Measurements from ENCODE around the gene CD72.

The CD72 gene, protein sequence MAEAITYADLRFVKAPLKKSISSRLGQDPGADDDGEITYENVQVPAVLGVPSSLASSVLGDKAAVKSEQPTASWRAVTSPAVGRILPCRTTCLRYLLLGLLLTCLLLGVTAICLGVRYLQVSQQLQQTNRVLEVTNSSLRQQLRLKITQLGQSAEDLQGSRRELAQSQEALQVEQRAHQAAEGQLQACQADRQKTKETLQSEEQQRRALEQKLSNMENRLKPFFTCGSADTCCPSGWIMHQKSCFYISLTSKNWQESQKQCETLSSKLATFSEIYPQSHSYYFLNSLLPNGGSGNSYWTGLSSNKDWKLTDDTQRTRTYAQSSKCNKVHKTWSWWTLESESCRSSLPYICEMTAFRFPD

DNA sequence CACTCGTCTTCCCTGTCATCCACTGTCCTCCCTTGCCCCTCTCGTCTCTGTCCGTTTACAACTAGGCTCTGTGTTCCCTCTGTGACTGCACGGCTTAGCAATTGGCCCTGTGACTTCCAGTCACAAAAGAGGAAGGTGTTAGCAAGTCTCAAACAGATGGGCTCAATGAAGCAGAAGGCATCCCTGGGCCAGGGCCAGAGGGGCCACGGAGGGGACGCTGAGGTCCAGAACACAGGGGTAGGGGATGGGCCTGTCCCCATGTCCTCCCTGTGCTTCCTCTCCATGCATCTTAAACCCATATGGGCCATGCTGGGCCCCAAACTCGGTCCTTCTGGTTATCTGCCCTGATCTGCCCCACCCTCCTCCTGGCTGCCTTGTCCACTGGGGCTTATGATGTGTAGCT lies at the start of gene CD72:
CD72 (minus strand) TSS at position 89 of the 403 bp plus-strand sequence. CDS start 110 bp downstream, outside the sequence.
- peaks cover 0 to 4% of the 10 kb centered on the region in 2 donors for H3K27me3 ChIP-seq (ENCODE audit: control insufficient read depth in 1 of 2, insufficient read depth in 2 of 2, low read length in 2 of 2)
- H3K27ac ChIP-seq (ENCODE audit: low read depth, low read length): peak within 1 kb of the TSS; percentile 45
- H3K4me3 ChIP-seq (ENCODE audit: low read depth in 1 of 2, low read length in 2 of 2): peak within 1 kb of the TSS; percentile 42 to 52
- H3K4me1 ChIP-seq (ENCODE audit: insufficient read depth, low read length): peaks cover 12% of the 10 kb centered on the region
- H3K36me3 ChIP-seq (ENCODE audit: insufficient read depth, low read length): no peaks in the 10 kb centered on the region
- no peak within 1 kb of the TSS for H3K9ac ChIP-seq (ENCODE audit: low read length)
- no peaks in the 10 kb centered on the region for H3K9me3 ChIP-seq (ENCODE audit: low read length)

DNA sequence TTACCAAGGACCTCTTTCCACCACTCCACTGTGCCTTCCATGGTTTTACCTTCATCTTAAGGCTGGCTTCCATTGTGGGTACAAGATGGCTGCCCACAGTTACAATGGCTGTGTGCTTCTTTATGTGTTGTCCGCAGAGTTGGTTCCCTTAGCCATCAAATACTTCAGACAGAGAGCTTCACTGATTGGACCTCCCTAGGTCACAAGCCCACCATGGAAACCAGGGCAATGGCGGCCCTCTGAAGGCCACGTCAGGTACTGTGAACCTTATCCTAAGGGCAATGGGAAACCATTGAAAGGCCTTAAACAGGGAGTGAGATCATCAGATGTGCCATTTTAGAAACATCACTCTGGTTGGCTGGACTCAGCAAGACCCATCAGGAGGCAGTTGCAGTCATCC lies 49.7 kb upstream of the CD72 start:
- H3K4me3 ChIP-seq (ENCODE audit: low read depth in 1 of 2, low read length in 2 of 2): no peak overlapping the region
- H3K27ac ChIP-seq (ENCODE audit: low read depth, low read length): no peak overlapping the region
- H3K27me3 ChIP-seq (ENCODE audit: control insufficient read depth in 1 of 2, insufficient read depth in 2 of 2, low read length in 2 of 2): no peaks in the 10 kb centered on the region
- no peaks in the 10 kb centered on the region for H3K36me3 ChIP-seq (ENCODE audit: insufficient read depth, low read length)
- no peaks in the 10 kb centered on the region for H3K9me3 ChIP-seq (ENCODE audit: low read length)
- no peak overlapping the region for H3K9ac ChIP-seq (ENCODE audit: low read length)
- H3K4me1 ChIP-seq (ENCODE audit: insufficient read depth, low read length): peaks cover 9% of the 10 kb centered on the region

DNA sequence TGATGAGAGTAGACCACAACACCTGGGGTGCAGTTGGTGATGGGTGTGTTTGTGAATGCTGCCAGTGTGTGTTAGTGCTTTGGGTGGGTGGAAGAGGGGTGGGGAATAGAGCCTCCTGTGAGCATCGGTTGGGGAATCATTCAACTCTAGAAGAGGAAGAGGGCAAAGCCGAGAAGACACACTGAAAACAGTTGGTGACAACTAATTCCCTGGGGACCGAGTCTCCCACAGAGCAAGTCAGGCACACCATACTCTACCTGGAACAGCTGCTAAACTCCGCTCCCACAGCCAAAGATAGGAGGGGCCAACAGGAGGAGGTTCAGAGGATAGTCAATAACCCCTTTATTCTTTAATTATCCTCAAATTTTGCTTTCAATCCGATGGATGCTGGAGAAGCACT lies 48.3 kb upstream of the CD72 start:
- no peaks in the 10 kb centered on the region for H3K36me3 ChIP-seq (ENCODE audit: insufficient read depth, low read length)
- no peaks in the 10 kb centered on the region for H3K27me3 ChIP-seq (ENCODE audit: control insufficient read depth in 1 of 2, insufficient read depth in 2 of 2, low read length in 2 of 2)
- no peak overlapping the region for H3K27ac ChIP-seq (ENCODE audit: low read depth, low read length)
- peaks cover 19% of the 10 kb centered on the region for H3K4me1 ChIP-seq (ENCODE audit: insufficient read depth, low read length)
- H3K9me3 ChIP-seq (ENCODE audit: low read length): no peaks in the 10 kb centered on the region
- no peak overlapping the region for H3K9ac ChIP-seq (ENCODE audit: low read length)
- H3K4me3 ChIP-seq (ENCODE audit: low read depth in 1 of 2, low read length in 2 of 2): no peak overlapping the region

DNA sequence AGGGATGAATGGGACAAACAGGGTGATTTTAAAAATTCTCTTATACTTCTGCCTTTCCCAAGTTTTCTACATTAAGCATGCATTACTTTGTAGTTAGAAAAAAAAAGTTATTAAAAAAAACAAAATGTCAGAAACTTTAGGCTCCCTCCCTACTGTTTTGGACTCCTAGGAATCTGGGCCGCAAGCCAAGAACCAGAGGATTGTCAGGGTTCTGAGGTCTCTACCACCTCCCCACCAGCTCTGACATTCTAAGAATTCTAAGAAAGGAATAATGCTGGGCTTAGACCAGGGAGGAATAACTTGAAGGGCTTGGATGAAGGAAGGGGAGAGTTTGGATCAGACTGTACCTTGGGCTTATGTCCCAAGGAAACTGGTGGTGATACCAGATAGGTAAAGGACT lies 47.8 kb upstream of the CD72 start:
- Histone ChIP-seq H3K36me3 (ENCODE audit: insufficient read depth, low read length) (peaks cover 4% of the 10 kb centered on the region), H3K27me3 (ENCODE audit: control insufficient read depth in 1 of 2, insufficient read depth in 2 of 2, low read length in 2 of 2) (no peaks in the 10 kb centered on the region), H3K4me3 (ENCODE audit: low read depth in 1 of 2, low read length in 2 of 2) (no peak overlapping the region), H3K9me3 (ENCODE audit: low read length) (no peaks in the 10 kb centered on the region), H3K4me1 (ENCODE audit: insufficient read depth, low read length) (peaks cover 19% of the 10 kb centered on the region), H3K9ac (ENCODE audit: low read length) (no peak overlapping the region), H3K27ac (ENCODE audit: low read depth, low read length) (no peak overlapping the region)

DNA sequence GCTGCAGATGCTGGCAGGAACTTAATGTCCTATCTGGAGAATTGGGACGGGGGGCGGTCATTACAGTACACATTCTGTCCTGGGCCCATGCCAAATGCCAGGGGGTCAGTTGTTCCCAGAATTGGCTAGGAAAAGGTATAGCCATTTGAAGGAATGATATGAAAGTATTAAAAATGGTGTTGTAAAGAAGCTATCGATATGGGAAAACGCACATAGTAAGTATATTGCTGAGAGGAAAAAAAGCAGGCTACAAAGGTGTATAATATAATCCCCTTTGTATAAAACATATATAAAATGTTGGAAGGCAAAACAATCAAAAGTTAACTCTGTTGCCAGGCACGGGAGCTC lies 47.2 kb upstream of the CD72 start:
- Histone ChIP-seq H3K9me3 (ENCODE audit: low read length) (no peaks in the 10 kb centered on the region), H3K27ac (ENCODE audit: low read depth, low read length) (peak overlapping the region; percentile 76), H3K27me3 (ENCODE audit: control insufficient read depth in 1 of 2, insufficient read depth in 2 of 2, low read length in 2 of 2) (no peaks in the 10 kb centered on the region), H3K36me3 (ENCODE audit: insufficient read depth, low read length) (peaks cover 10% of the 10 kb centered on the region), H3K4me1 (ENCODE audit: insufficient read depth, low read length) (peaks cover 25% of the 10 kb centered on the region), H3K4me3 (ENCODE audit: low read depth in 1 of 2, low read length in 2 of 2) (peak overlapping the region; percentile 25 to 59), H3K9ac (ENCODE audit: low read length) (no peak overlapping the region)

DNA sequence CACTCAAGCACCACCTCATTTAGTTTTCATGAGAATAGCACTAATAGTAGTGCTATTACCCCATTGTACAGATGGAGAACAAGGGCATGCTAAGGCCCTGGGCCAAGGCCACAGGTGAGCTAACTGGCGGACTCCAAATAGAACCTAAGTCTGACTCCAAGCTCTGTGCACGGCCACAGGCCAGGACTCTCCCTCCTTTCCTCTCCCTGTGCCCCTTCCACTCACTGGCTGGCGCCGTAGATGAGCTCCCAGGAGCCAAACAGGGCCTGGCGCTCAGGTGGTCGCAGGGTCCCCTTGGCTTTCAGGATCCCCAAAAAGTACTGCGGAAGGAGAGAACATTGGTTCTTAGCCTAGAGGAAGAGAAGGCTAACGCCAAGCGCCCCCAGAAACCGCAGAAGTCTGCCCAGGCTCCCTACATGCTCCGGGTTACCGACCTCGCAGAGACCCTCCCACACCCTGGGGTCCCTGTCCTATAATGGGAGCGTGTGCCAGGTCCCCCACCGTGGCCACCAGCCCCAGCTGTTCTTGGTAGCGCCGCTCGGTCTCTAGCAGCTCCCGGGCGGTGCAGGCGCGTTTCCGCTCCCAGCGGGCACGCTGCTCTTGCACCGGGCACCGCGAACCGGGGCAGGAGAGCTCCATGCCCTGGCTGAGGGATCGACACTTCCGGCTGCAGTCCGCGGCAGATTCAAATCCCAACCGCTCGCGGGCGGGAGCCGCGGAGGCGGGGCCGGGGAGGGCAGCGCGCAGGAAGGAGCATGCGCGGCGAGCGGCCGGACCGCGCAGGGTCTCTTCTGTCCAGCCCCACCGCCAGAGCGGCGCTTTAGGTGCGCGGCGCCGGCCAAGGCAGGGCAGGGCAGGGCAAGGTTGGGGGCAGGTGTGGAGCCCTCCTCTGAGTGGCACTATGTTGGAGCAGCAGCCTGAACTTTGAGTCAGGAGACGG lies 46.6 kb upstream of the CD72 start, which contains the start of gene ARHGEF39:
ARHGEF39 (minus strand) TSS at position 665 of the 940 bp plus-strand sequence; CDS start at position 639, 26 bp downstream.
- Histone ChIP-seq H3K36me3 (ENCODE audit: insufficient read depth, low read length) (peaks cover 17% of the 10 kb centered on the region), H3K9ac (ENCODE audit: low read length) (peak within 1 kb of the TSS; percentile 54), H3K27ac (ENCODE audit: low read depth, low read length) (peak within 1 kb of the TSS; percentile 76), H3K9me3 (ENCODE audit: low read length) (no peaks in the 10 kb centered on the region), H3K4me3 (ENCODE audit: low read depth in 1 of 2, low read length in 2 of 2) (peak within 1 kb of the TSS; percentile 25 to 59), H3K4me1 (ENCODE audit: insufficient read depth, low read length) (peaks cover 31% of the 10 kb centered on the region), H3K27me3 (ENCODE audit: control insufficient read depth in 1 of 2, insufficient read depth in 2 of 2, low read length in 2 of 2) (no peaks in the 10 kb centered on the region)

DNA sequence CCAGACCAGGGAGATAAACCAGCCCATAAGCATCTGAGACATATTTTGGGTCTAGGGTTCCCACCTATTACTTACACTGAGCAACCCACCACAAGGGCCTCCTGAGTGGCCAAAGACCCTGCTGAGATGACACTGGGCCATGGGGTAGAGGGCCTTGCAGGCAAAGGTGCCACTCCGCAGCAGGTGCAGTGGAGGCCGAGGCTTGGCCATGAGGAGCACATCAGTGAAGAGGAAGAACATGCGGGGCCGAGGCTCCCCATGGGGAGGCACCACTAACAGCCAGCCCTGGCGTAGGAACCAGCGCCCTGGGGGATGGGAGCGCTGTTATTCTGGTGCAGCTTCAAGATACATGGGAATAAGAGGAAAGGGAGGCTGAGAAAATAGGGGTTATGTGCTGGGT lies 44.2 kb upstream of the CD72 start:
- Histone ChIP-seq H3K9me3 (ENCODE audit: low read length) (no peaks in the 10 kb centered on the region), H3K27ac (ENCODE audit: low read depth, low read length) (peak overlapping the region; percentile 92), H3K4me3 (ENCODE audit: low read depth in 1 of 2, low read length in 2 of 2) (no peak overlapping the region), H3K4me1 (ENCODE audit: insufficient read depth, low read length) (peaks cover 41% of the 10 kb centered on the region), H3K27me3 (ENCODE audit: control insufficient read depth in 1 of 2, insufficient read depth in 2 of 2, low read length in 2 of 2) (no peaks in the 10 kb centered on the region), H3K9ac (ENCODE audit: low read length) (no peak overlapping the region), H3K36me3 (ENCODE audit: insufficient read depth, low read length) (peaks cover 17% of the 10 kb centered on the region)

DNA sequence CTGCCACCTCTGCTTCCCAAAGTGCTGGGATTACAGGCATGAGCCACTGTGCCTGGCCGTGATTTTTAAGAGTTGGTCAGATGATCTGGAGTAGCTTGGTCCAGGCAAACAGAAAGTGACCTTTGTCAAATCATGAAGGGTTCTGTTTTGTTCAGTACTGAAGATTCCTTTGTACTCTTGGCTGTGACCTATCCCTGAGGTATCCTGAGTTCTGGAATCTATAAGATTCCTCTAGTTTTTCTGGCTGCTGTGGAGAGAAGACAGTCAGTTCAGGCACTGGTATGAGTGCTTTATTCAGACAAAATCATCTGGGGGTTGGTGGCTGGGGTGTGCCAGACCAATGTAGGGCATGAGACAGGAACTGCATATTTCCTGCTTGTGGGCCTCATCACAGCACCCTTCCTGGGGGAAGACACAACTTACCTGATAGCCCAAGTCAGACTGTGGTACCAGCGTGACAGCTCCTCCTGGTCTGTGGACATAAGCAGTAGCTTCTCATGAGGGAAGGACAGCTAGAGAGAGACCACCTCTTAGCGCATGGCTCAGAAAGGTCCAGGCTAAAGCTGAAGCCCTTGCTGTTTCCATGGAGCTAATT lies 43.6 kb upstream of the CD72 start:
- no peak overlapping the region for H3K9ac ChIP-seq (ENCODE audit: low read length)
- H3K4me1 ChIP-seq (ENCODE audit: insufficient read depth, low read length): peaks cover 41% of the 10 kb centered on the region
- peaks cover 17% of the 10 kb centered on the region for H3K36me3 ChIP-seq (ENCODE audit: insufficient read depth, low read length)
- no peak overlapping the region for H3K4me3 ChIP-seq (ENCODE audit: low read depth in 1 of 2, low read length in 2 of 2)
- no peaks in the 10 kb centered on the region for H3K27me3 ChIP-seq (ENCODE audit: control insufficient read depth in 1 of 2, insufficient read depth in 2 of 2, low read length in 2 of 2)
- no peaks in the 10 kb centered on the region for H3K9me3 ChIP-seq (ENCODE audit: low read length)
- peak overlapping the region; percentile 92 for H3K27ac ChIP-seq (ENCODE audit: low read depth, low read length)

DNA sequence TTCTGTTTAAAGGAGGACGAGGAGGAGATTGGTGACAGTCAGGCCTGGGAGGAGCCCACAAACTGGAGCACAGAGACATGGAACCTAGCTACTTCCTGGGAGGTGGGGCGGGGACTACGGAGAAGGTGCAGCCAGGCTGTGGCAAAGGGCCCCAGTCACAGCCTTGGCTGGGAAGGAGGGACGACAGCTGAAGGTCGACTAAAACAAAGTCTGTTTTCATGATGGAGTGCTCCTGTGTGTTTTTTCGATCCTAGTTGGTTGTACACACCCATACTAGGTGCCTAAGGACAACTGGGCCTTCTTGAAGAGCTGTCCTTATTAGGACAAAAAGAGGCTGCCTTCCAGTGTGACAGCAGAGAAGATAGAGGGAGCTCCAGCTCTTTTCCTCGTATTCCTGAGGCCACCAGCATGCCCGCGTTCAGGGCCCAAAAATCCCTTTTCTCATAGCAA lies 42.8 kb upstream of the CD72 start:
- peak overlapping the region in 1 of 2 donors; percentile 92 for H3K4me3 ChIP-seq (ENCODE audit: low read depth in 1 of 2, low read length in 2 of 2)
- H3K27me3 ChIP-seq (ENCODE audit: control insufficient read depth in 1 of 2, insufficient read depth in 2 of 2, low read length in 2 of 2): no peaks in the 10 kb centered on the region
- H3K36me3 ChIP-seq (ENCODE audit: insufficient read depth, low read length): peaks cover 17% of the 10 kb centered on the region
- peaks cover 41% of the 10 kb centered on the region for H3K4me1 ChIP-seq (ENCODE audit: insufficient read depth, low read length)
- H3K9ac ChIP-seq (ENCODE audit: low read length): peak overlapping the region; percentile 99
- no peaks in the 10 kb centered on the region for H3K9me3 ChIP-seq (ENCODE audit: low read length)
- H3K27ac ChIP-seq (ENCODE audit: low read depth, low read length): peak overlapping the region; percentile 92

DNA sequence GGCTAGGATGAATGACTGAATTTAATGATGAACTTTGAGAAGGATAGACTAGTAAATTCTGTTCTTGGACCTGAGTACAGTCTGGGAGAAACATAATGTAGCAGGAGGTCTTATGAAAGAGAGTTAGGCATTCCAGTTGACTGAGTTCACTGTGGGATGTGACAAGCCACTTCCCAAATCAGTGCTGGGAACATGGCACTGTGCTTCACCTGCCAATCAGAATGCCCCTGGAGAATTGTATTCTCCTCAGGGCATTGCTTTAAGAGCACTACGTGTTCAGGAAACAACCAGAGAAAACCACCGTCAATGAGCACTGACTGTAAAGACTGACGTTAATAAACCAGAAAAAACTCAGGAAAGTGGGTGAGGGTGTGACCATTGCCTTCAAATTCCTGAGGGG lies 41.1 kb upstream of the CD72 start:
- Histone ChIP-seq H3K4me3 (ENCODE audit: low read depth in 1 of 2, low read length in 2 of 2) (peak overlapping the region; percentile 92 to 93), H3K4me1 (ENCODE audit: insufficient read depth, low read length) (peaks cover 35% of the 10 kb centered on the region), H3K9ac (ENCODE audit: low read length) (peak overlapping the region; percentile 99), H3K27me3 (ENCODE audit: control insufficient read depth in 1 of 2, insufficient read depth in 2 of 2, low read length in 2 of 2) (no peaks in the 10 kb centered on the region), H3K27ac (ENCODE audit: low read depth, low read length) (peak overlapping the region; percentile 92), H3K9me3 (ENCODE audit: low read length) (no peaks in the 10 kb centered on the region), H3K36me3 (ENCODE audit: insufficient read depth, low read length) (peaks cover 17% of the 10 kb centered on the region)

DNA sequence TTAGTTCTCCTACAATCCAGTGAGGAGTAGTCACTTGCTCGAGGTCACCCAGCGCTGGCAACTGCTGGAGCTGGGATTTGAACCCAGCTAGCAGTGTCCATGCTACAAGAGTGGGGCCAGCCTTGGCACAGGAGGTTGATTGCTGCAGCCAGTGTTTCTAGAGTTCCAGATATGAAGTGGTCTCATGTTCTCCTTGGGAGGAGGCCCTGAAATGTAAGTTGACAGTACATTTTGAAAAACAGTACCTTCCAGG lies 40.7 kb upstream of the CD72 start:
- Histone ChIP-seq H3K36me3 (ENCODE audit: insufficient read depth, low read length) (peaks cover 17% of the 10 kb centered on the region), H3K9me3 (ENCODE audit: low read length) (no peaks in the 10 kb centered on the region), H3K4me3 (ENCODE audit: low read depth in 1 of 2, low read length in 2 of 2) (peak overlapping the region; percentile 92 to 93), H3K4me1 (ENCODE audit: insufficient read depth, low read length) (peaks cover 33% of the 10 kb centered on the region), H3K9ac (ENCODE audit: low read length) (peak overlapping the region; percentile 99), H3K27me3 (ENCODE audit: control insufficient read depth in 1 of 2, insufficient read depth in 2 of 2, low read length in 2 of 2) (no peaks in the 10 kb centered on the region), H3K27ac (ENCODE audit: low read depth, low read length) (peak overlapping the region; percentile 92)
